ENCODE data around the gene ITCH.

DNA sequence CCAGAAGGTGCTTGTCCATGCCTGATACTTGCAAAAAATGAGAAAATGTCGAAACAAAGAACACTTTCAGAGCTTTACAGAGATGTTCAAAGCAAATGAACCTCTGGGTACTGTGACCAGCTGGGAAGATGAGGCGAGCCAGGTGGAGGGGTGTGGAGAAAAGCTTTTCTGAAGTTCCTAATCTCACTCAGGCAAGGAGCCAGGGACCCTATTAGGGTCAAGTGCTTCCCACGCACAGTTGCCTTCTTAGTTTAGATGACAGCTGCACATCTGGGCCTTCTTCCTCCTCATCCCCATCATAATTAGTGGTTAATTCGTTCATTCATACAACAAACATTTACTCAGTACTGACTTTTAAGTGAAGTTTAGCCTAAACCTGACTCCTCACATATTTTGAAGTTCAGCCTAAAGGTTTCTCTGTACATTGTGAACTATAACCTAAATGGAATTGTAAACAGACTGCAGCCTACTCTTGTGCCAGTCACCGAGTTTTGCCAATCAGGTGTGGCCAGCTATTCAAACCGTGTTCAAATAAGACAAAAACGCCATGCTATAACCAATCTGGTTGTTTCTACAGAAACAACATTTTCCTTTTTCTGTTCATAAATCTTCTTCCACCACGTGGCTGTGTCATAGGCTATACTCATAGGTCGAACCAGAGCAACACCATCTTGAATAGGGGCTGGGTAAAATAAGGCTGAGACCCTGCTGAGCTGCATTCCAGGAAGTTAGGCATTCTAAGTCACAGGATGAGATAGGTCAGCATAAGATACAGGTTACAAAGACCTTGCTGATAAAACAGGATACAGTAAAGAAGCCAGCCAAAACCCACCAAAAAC is 40.6 kb upstream of the ITCH start:
- TF ChIP-seq EP300 (IDR thresholded peaks at IDR 0.05): no peak
- TF ChIP-seq, protein P1, sequence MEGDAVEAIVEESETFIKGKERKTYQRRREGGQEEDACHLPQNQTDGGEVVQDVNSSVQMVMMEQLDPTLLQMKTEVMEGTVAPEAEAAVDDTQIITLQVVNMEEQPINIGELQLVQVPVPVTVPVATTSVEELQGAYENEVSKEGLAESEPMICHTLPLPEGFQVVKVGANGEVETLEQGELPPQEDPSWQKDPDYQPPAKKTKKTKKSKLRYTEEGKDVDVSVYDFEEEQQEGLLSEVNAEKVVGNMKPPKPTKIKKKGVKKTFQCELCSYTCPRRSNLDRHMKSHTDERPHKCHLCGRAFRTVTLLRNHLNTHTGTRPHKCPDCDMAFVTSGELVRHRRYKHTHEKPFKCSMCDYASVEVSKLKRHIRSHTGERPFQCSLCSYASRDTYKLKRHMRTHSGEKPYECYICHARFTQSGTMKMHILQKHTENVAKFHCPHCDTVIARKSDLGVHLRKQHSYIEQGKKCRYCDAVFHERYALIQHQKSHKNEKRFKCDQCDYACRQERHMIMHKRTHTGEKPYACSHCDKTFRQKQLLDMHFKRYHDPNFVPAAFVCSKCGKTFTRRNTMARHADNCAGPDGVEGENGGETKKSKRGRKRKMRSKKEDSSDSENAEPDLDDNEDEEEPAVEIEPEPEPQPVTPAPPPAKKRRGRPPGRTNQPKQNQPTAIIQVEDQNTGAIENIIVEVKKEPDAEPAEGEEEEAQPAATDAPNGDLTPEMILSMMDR (IDR thresholded peaks at IDR 0.05): no peak

Measured in sigmoid colon (tissue), 4 donors.